Right renal cortex interstitium (tissue), 3 donors: ENCODE results near the gene TRIB2. TPM values are rescaled to one million over a fixed set of nuclear protein-coding genes. Genes with fewer than 3 reads are reported as not detected.

Experiments
- DNase-seq, 3 donors: peaks; one replicate each; pipeline ENCODE4 v3.0.0-alpha.2; 2013; ENCODE audit warnings: low read depth in 3 of 3, low spot score in 2 of 3
- polyA plus RNA-seq, 3 donors: library from polyadenylated mRNA; unstranded; fragments of 120-200 nt; gene quantifications; one replicate each; pipeline ENCODE4 v1.2.1, GENCODE V29; 2013; ENCODE audit not compliant: insufficient read length in 3 of 3

The TRIB2 gene
- polyA plus RNA-seq, 3 donors = 205 to 235 (median 233) TPM

DNA sequence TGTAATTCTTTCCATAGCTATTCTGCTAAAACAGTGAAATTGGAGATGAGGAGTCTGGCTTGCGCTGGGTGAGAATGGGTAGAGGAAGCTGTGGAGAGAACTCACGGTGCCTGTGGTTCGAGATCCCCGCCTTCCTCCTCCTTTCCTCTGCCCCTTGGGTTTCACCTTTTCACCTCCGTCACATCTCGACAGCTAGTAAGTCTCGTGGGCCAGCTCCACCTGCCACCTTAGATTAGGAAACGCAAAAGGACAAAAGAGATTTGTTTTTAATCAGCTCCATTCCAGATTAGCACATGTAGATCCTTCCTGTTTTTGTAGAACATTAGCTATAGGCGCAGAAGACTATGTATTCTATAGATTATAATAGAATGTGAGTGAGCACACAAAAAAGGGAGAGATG is 20.6 kb downstream of the TRIB2 start:
- no peak for DNase-seq

DNA sequence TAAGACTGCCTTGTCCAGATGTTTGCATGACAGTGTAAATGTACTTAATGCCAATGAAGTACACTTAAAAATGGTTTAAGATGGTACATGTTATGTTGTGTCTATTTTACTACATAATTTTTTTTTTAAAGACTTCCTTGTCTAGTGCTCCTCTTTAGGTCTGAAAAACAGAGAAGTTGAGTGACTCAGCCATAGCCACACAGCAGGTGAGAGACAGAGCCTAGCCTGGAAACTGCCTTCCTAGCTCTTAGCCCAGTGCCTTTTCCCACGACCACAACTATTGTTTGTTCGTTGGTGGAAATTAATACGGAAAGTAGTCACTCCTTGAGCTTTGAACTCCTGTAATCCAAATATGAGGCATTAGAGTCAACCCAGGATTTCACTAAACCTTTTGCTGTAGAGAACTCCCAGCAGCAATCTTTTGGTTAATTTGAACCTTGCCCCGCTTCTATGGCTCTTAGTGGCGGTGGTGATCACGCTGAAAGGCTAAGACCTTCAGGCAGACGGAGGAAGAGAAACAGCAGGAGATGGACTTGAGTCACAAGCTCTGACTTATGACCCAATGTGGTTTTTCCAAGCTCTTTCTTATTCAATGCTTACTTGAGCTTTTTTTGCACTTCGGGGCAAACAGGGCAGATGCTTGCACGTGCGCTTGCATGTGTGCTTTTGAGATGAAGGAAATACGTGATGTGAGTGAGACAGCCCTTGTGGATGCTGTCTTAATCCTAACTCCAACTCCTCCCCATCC is 21.2 kb downstream of the TRIB2 start:
- no peak for DNase-seq

DNA sequence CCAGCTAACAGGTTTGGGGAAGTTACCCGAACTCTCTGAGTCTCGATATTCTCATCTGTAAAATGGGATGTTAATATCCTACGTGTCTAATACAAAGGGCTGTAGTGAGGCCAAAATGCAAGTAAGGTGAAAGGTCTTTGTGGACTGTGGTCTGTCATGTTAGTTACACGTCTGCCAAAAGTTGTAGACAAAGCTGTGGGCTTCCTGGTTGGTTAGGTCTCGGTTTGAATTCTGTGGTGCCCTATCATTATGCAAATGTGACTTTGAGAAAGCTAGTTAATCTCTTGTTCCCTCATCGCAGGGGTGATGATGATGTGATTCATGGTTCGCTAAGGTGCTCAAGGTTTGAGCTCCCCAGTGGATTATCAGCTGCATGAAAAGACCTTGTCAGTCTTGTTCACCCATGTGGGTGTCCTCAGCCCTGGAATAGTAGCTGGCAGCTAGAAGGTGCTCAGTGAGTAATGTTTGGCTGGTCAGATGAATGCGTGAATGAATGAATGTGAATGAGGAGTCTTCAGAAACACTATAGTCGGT is 23.1 kb downstream of the TRIB2 start:
- DNase-seq = no peak

DNA sequence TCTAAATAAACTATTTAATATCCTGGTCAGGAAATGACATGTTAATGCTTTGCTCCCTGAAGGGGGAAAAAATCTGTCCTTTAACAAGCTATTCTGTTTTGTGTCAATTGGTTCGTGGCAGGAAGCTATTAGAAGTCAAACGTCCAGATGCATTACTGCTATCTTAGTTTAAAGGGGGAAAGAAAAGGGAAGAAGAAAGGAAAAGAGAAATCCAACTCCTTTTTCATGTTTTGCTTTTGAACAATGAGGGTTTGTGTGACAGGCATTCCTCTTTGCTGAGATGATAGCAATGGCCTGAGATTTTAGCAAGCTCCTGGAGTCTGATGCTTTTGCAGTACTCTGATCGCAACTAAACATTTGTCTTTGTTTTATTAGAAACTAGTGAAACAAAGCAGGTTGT is 24.6 kb downstream of the TRIB2 start:
- no peak for DNase-seq

DNA sequence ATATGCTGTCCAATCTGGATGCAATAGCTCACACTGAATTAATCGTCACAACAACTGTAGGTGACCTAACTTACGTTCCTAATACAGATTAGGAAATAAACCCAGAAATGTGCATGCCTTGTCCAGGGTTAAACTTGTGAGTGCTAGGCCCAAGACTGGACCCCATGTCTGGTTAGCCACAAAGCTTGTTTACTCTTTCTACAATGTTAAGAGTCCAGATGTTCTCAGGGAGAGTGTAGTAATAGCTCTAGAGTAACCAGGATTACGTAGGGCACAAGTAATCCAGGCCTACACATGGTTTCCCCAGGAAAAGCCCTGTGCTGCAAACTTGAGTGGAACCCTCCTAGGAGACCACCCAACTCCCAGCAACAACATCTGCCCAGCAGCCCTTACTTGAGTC is 26.2 kb downstream of the TRIB2 start:
- no peak for DNase-seq

DNA sequence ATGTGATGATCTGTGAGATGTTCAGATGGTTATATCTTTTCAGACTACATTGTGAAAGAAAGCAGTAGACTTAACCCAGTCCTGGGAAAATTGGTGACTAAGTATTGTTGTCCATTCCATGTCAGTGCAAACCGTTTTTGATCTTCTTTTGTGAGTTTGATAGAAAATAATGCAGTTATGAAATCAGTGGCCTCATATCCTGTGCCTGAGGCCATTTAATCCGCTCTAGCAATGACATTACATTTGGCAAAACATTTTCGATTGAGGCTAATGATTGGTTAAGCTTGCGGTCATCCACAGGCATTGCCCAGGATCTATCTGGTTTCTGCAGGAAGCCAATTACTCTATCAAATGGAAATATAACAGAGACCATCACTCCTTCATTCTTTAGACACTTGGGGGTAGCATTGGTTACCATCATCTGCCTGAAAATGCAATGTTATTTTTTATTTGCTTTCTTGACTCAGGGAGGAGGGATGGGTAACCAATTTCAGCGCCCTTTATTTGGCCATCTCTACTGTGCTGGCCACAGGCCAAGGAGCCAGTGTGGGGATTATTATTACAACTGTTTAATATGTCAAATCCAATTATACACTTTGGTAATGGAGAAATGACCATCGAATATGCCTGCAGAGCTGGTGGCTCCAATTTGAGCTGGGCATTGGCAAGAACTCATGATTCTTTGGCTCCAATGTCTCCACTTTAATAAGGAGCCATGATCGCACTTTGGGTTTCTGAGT is 33.6 kb downstream of the TRIB2 start:
- no peak for DNase-seq

DNA sequence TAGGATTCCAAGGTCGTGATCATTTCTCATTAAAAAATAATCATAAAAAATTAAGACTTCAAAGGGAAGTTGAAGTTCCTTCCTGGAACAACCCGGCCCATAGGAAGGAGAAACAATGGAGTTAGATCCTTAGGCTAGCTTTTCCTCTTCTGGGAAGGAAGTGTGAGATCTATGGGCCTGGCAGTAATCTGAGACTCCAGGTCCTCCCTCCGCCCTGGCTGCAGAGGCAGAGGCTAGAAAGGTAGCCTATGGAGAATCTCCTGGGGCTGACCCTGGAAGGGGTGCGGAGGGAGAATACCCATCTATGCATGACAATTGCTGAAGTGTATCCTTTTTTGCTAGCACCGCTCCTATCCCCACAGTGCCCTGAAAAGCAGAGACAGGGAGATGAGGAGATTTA is 37.9 kb downstream of the TRIB2 start:
- DNase-seq = no peak

DNA sequence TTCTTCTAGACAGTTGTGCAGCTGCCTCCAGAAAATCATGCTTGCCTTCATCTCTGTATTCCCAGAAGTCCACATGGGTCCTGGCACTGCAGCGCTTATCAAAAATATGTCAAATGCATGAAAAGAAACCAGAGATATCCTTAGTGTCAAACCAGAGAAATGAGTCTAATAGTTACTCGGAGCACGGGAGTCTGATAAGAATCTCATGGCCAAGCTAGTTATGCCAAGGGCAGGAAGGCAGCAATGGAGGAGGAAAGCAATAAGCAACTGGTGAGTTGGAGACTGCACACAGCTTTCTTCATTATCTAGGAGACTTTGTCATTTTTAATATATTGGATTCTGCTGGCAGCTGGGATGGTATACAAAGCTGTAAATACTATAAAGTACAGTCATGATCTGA is 38.6 kb downstream of the TRIB2 start:
- no peak for DNase-seq

DNA sequence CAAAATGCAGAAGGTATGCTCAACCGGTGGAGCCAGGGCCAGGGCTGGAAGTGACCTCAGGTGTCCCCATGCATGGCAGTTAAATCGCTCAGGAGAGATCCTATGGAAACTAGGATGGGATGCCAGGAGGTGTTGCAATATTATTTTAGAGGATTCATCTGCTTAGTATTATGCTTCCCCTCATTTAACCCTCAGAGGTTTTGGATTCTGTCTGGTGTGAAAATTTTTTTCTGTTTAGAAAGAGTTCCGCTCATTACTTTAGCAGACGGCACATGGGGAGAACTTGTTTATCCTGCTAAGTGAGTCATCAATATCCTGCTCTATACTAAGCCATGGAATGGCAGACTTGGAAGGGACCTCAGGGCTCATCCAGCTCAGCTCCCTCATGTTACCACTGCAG is 42.5 kb downstream of the TRIB2 start:
- no peak for DNase-seq

DNA sequence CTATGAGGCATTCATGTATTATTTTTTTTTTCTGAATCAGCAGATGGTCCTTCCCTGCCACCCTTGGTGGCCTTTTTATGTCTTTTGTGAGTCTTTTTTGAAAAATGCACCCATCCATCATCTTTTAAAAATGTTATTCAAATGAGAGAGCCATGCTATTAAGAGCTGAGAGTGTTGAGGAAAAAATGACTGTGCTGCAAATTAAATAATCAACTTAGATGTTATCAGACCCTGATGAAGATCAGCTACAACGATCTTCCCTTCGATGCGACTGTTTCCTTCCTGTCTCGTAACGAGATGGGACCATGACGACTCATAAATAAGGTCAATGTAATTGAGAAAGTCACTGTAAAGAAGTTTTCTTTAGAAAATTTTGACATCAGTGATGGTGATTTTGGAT is 44.4 kb downstream of the TRIB2 start:
- DNase-seq = no peak

DNA sequence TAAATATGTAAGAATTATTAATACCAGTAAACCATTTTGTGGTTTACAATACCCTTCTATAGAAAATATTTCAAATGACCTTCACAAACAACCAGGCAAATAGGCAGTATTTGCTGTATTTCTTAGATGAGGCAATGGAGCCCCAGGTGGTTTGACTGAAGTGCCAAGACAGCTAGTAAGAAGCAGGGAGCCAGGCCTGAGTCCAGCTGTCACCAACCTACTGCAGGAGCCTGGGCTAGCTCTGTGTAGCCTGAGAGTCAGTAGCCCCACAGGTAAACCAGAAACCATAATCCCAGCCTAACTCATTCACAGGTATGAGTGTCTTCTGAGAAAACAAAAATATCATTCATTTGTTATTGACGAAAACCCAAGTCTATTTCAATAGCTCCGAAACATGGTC is 45.6 kb downstream of the TRIB2 start:
- DNase-seq = no peak

DNA sequence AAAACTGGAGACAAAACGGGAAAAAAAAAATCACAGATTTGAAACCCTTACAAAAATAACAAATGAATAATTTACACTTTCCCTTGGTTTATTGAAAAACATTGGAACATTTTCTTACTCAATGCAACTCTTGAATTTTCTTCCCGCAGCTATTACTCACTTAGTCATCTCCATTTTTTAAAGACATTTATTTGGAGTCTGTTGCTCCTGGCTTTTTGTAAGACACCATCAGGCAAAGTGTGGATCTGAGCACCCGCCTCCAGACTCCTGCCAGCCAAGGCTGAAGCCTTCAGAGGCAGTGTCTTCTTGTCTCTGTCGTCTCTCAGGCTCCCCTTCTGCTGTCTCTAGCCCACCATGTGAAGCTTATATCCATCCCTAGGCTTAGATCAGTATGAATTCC is 46.2 kb downstream of the TRIB2 start:
- DNase-seq = no peak

DNA sequence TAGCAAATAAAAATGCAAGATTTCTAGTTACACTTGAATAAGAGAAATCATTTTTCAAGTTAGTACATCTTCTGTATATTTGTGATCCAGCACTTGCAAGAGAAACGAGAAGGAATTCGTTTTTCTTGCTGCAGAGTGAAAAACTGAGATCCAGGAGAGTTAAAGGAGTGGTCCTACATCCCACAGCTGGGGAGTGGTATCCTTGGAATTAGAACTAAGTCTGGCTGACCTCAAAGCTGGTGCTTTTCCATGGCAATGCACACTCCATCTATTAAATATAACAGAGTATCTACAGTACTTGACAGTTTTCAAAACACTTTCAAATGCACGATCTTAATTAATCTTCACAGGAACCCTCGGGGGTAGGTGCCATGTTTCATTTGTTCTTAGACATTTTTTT is 46.8 kb downstream of the TRIB2 start:
- no peak for DNase-seq

DNA sequence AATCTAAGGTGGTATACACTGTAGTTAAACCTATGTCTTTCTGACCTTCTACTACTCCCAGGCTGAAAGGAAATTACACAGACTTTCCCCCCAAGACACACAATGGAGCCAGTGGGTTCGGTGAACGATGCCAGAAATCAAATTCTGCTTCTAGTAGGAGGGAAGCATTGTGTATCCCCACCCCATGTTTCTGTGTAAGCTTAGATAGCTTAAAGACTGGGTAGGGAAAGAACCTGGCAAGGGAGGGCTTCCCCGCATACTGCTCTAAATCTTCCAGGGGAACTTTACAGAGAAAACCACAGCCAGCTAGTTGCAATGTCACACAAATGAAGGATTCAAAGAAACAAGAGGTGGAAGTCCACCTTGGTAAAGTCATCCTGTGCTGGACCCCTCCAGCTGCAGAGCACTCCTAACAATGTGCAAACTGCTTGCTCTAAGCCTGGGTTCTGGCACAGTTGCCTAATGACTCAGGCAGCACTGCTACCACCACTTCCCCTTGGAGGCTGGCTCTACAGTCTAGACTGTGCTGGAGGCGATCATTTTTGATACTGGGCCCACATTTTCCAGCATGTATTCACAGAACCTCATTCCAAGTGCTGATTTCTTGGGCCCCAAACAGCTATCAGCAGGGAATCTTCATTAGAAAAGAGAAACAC is 47.5 kb downstream of the TRIB2 start:
- DNase-seq = no peak

DNA sequence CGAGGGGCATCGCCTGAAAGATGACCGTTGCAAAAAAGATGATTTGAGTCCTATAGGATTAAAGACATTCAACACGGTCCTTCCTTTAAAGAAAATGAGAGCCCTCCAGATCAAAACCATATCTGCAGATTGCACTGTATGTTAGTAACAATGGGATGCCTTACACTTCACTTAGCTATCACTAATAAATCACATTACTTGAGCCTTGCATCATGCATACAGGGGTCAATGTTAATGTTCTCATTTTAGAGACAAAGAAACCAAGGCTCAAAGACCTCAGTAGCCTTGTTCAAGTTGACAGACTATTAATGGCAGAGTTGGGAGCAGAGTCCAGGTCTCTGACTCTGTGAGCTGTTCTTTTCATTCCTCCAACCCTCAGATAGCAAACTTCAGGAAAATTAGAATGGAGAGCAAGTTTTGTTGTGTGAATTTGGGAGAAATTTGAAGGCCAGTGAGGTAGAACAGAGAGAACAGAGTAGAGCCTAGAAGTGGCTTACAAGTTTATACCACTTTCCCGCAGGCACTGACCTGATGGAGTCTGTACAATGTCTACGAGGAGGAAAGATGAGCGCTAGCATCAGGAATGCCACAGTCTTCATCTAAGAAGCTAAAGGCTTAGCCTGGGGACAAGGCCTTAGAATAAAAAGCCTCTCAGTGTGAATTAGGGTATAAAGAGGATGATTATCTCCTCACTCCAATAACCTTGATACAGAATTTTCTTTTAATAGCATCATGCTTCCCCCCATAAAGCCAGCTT is 48.3 kb downstream of the TRIB2 start:
- no peak for DNase-seq

DNA sequence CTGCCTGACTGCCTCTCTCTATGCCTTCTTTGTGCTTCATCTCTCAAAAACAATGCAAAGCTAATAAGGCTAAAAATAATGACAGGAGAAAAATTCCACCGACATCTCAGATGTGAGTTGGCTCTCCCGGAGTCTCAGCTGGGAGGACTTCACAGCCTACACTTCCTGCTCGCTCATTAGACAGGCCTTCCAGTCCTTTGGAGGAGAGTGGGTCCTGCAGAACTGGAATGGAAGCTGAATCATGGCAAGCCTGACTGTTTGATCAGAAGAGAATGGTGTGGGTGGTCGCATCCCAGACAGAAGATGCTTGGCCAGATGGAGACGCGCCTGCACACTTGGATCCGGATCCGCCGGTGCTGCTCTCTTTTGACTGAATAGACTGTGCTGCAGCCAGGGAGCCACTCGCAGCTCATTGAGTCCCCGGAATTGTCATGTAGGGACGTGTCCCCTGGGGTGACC is 49.7 kb downstream of the TRIB2 start:
- no peak for DNase-seq

DNA sequence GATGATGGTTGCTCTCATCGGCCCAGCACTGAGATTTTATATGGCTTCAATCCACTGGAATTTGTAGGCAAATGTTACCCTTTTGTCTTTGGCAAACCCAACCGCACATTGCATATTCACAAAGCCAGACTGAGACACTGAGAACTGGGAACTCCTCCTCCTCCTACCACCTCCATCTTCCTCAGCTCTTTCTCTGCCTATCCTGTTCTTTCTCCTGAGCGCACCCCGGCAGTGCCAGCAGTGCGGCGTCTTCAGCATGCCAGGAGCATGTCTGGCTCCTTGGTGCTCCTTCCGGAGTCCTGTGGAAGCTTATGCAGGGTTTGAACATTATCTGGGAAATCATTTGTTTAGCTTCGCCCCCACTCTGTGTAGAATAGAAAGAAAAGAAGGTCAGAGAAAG is 50.8 kb downstream of the TRIB2 start:
- no peak for DNase-seq

DNA sequence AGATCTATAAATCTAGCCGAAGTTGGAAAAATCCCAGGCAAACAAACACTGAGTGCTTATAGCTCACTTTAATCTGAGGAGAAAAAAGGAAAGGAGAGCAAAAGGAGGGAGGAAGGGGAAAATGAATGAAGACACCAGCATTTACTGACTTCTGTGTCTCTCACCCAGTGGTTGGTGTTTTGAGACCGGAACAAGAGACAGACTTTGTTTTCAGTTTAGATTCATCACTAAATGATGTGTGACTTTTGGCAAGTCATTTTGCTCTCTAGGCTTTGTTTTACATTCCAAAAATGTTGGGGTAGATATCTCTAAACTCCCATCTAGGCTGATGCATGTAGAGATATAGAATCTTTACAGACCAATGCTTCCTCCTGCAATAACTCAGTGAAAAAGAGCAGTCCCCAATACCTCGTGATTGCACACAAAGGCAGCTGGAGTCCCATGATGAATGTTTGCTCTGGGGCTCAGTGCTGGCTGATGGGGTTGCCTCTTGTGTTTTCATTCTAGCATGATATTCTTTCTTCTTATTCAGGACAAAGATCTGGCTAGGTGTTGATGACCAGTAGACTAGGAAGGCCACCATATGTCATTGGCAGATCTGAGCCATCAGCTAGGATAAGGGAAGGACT is 51.4 kb downstream of the TRIB2 start:
- DNase-seq = no peak

DNA sequence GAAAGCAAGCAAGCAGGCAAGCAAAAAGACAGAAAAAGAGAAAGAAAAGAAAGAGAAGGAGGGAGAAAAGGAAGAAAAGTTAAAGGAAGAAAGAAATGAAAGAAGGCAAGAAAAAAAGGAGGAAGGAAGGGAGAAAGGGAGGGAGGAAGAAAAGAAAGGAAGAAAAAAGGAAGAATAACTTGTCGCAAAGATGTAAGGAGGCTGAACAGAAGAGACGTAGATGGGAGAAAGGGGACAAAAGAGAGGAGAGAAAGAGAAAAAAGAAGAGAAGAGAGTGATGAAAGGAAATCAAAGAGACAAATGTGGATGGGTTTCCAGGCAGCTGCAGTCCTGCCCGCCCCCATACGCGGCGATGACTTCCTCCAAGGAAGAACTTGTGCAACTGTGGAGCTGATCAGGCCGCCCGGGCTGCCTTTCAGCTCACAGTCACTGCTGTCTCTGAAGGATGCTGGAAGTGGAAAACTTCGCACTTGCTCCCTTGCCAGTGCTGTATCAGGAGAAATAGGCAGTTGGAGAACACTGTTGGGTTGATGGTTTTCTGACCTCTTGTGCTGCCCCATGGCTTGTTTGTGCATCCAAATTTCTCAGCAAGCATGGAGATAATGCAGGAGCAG is 52.9 kb downstream of the TRIB2 start:
- DNase-seq = no peak
